ENCODE results near the gene TMEM214.

TMEM214 gene

GRCh38 chr2:27019931-27020855 lies 12.6 kb upstream of the TMEM214 start:
- ATAC-seq (replicated peaks) (no peak), DNase-seq (no peak)
- no peaks in the 10 kb centered on the region for H3K9me3 Mint-ChIP-seq
- peaks cover 12 to 14% of the 10 kb centered on the region in 2 donors for H3K36me3 Mint-ChIP-seq
- H3K27me3 Mint-ChIP-seq, result no peaks in the 10 kb centered on the region
- H3K4me1 Mint-ChIP-seq, result peaks cover 6 to 9% of the 10 kb centered on the region in 2 donors
- no peak overlapping the region for H3K27ac Mint-ChIP-seq
- H3K4me3 Mint-ChIP-seq, result no peak overlapping the region

GRCh38 chr2:27021253-27022049 lies 11.3 kb upstream of the TMEM214 start:
- no peaks in the 10 kb centered on the region for H3K9me3 Mint-ChIP-seq
- DNase-seq, result no peak
- no peak for ATAC-seq (replicated peaks)
- H3K27ac Mint-ChIP-seq, result no peak overlapping the region
- no peaks in the 10 kb centered on the region for H3K27me3 Mint-ChIP-seq
- H3K4me1 Mint-ChIP-seq, result peaks cover 2 to 9% of the 10 kb centered on the region in 2 donors
- H3K4me3 Mint-ChIP-seq, result no peak overlapping the region
- peaks cover 18 to 19% of the 10 kb centered on the region in 2 donors for H3K36me3 Mint-ChIP-seq

- Mint-ChIP-seq H3K4me3 (no peak overlapping the region), H3K4me1 (peaks cover 6 to 14% of the 10 kb centered on the region in 2 donors), H3K27me3 (no peaks in the 10 kb centered on the region), H3K9me3 (no peaks in the 10 kb centered on the region), H3K27ac (peak overlapping the region; percentile 22), H3K36me3 (peaks cover 29 to 33% of the 10 kb centered on the region in 2 donors)
- DNase-seq (no peak), ATAC-seq (replicated peaks) (no peak)
Observed at GRCh38 chr2:27023740-27024139, 9.0 kb upstream of the TMEM214 start.

DNA sequence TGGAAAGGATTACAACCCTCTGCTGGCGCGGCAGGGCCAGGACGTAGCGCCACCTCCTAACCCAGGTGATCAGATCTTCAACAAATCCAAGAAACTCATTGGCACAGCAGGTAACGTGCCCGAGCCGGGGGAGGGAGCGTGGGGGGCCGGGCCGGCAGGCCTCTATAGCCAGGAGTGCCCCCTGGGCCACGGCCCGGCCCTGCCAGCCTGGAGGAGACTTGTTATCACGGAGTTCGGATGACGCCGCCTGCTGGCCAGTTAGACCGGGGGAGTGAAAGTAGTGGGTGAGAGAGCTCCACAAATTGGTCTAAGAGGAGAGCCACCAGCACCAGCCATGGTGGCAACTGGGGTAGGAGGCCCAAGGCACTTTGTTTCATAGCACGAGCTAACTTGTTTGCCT lies 8.6 kb upstream of the TMEM214 start:
- Mint-ChIP-seq H3K4me1 (peaks cover 7 to 17% of the 10 kb centered on the region in 2 donors), H3K9me3 (no peaks in the 10 kb centered on the region), H3K27me3 (no peaks in the 10 kb centered on the region), H3K27ac (no peak overlapping the region), H3K4me3 (no peak overlapping the region), H3K36me3 (peaks cover 33 to 38% of the 10 kb centered on the region in 2 donors)
- ATAC-seq (replicated peaks) (no peak), DNase-seq (no peak)

DNA sequence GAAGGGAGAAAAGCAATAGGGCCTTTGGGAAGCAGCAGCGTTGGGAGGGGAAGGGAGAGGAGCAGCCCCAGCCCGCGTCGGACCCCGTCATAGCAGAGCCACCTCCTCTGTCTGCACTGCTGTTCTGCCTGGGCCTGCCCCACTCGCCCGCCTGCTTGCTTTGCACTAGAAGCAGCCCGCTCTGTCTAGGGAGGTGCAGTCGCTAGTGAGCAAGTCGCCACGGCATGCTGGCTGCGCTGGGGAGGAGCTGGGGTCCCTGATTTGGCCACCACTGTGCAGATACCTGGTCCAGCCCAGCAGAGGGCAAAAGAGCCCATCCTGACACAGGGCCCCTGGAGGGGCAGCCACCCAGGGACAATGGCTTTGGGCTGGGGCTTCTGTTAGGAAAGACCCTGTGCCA lies 8.0 kb upstream of the TMEM214 start:
- ATAC-seq (replicated peaks), result peak in 1 of 2 donors; percentile 36
- Mint-ChIP-seq H3K4me1 (peaks cover 11 to 23% of the 10 kb centered on the region in 2 donors), H3K36me3 (peaks cover 33 to 44% of the 10 kb centered on the region in 2 donors), H3K4me3 (no peak overlapping the region), H3K27ac (no peak overlapping the region), H3K27me3 (no peaks in the 10 kb centered on the region), H3K9me3 (no peaks in the 10 kb centered on the region)
- no peak for DNase-seq

DNA sequence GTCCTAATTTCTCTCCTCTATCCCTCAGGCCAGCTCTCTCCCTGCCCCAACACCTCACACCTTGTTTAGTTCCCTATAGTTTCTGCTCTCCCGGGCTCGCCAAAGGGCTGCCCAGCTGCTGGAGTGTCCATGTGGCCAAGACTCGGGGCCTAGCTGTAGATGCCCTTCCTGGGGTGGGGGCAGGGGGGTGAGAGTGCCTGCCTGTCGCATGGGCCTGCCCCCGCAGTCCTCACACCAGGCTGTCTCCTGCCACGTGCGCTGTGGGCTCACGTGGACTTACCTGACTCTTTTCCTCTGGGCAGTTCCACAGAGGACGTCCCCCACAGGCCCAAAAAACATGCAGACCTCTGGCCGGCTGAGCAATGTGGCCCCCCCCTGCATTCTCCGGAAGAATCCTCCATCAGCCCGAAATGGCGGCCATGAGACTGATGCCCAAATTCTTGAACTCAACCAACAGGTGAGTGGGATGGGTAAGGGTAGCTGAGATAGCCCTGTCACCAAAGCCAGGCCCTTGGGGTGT lies 7.4 kb upstream of the TMEM214 start:
- Mint-ChIP-seq H3K27ac (no peak overlapping the region), H3K9me3 (no peaks in the 10 kb centered on the region), H3K27me3 (no peaks in the 10 kb centered on the region), H3K36me3 (peaks cover 33 to 46% of the 10 kb centered on the region in 2 donors), H3K4me3 (no peak overlapping the region), H3K4me1 (peaks cover 13 to 28% of the 10 kb centered on the region in 2 donors)
- no peak for DNase-seq
- ATAC-seq (replicated peaks), result no peak

DNA sequence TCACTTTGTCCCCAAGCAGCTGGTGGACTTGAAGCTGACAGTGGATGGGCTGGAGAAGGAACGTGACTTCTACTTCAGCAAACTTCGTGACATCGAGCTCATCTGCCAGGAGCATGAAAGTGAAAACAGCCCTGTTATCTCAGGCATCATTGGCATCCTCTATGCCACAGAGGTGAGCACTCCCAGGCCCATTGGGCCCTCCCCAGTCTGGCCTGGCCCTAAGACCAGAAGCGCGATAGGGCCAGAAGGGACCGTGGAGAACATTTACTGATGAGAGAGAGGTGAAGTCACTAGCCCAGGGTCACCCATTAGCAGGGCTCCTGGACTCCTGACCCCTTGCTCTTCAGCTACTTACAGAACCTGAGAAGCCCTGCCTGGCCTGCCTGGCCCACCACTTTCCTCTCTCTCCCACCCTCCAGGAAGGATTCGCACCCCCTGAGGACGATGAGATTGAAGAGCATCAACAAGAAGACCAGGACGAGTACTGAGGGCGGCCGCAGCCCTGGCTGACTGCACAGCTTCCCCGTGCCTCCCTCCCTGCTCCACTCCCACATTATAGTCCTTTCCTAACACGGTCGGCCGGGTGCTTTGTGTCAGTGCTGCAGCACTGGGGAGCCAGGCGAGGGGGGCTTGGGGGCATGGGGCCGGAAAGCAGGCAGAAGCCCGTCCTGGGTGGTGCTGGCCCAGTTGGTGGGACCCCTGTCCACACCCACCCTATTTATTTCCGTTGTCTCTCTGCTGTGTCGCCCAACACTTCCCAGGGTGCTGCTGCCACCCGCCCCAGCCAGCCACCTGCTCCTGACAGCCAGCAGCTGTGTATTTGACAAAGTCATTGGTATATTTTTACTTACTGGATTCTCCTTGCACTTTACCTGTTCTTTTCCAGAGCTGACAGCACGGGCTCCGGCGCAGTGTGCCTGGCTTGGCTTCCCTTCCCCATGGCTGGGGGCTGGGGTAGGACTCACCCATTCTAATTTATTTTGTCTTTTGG lies 6.6 kb upstream of the TMEM214 start:
- no peaks in the 10 kb centered on the region for H3K9me3 Mint-ChIP-seq
- ATAC-seq (replicated peaks), result no peak
- H3K27ac Mint-ChIP-seq, result no peak overlapping the region
- peaks cover 15 to 32% of the 10 kb centered on the region in 2 donors for H3K4me1 Mint-ChIP-seq
- no peaks in the 10 kb centered on the region for H3K27me3 Mint-ChIP-seq
- peaks cover 33 to 49% of the 10 kb centered on the region in 2 donors for H3K36me3 Mint-ChIP-seq
- DNase-seq, result no peak
- no peak overlapping the region for H3K4me3 Mint-ChIP-seq

GRCh38 chr2:27027211-27027651 lies 5.5 kb upstream of the TMEM214 start:
- no peak overlapping the region for H3K27ac Mint-ChIP-seq
- H3K36me3 Mint-ChIP-seq, result peaks cover 33 to 49% of the 10 kb centered on the region in 2 donors
- H3K9me3 Mint-ChIP-seq, result no peaks in the 10 kb centered on the region
- no peak for DNase-seq
- peaks cover 20 to 41% of the 10 kb centered on the region in 2 donors for H3K4me1 Mint-ChIP-seq
- ATAC-seq (replicated peaks), result no peak
- H3K27me3 Mint-ChIP-seq, result no peaks in the 10 kb centered on the region
- no peak overlapping the region for H3K4me3 Mint-ChIP-seq

DNA sequence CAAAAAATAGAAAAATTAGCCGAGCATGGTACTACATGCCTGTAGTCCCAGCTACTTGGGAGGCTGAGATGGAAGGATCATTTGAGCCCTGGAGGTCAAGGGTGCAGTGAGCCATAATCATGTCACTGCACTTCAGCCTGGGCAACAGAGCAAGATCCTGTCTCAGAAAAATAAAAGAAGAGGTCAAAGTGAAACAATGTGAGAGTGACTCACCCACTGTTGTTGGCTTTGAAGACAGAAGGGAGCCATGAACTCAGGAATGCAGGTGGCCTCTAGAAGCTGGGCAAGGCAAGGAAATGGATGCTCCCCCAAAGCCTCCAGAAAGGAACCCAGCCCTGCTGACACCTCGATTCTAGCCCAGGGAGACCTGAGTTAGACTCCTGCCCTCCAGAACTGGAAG lies 3.7 kb upstream of the TMEM214 start:
- Mint-ChIP-seq H3K27me3 (no peaks in the 10 kb centered on the region), H3K4me1 (peaks cover 25 to 46% of the 10 kb centered on the region in 2 donors), H3K36me3 (peaks cover 29 to 44% of the 10 kb centered on the region in 2 donors), H3K9me3 (no peaks in the 10 kb centered on the region), H3K4me3 (no peak overlapping the region), H3K27ac (no peak overlapping the region)
- no peak for ATAC-seq (replicated peaks)
- DNase-seq, result no peak

DNA sequence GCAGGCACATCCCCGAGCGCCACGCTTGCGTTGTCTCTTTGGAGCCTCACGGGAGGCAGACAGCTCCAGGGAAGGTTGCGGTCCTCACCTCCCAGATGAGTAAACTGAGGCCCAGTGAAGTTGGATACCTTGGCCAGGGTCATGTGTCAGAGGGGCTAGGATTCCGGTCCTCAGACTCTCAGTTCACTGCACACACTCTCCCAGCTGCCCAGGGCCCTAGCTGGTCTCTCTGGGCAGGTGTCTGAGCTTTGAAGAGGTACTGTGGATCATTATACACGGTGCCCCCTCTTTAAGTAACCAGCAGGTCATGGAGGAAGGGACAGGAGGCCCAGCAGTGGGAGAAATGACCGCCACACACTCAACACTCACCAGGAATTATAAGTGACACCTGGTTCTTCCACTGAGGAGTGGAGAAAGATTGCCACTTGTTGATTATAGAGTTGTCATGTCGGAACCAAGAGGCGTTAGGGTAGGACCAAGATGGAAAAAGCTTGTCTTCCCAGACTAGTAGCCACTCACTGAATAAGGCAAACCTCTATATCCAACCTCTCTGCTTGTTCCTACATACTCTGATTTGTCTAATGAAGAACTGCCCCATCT lies 588 bp downstream of the TMEM214 start:
- H3K36me3 Mint-ChIP-seq, result peaks cover 42 to 61% of the 10 kb centered on the region in 2 donors
- H3K27me3 Mint-ChIP-seq, result no peaks in the 10 kb centered on the region
- H3K9me3 Mint-ChIP-seq, result no peaks in the 10 kb centered on the region
- H3K4me1 Mint-ChIP-seq, result peaks cover 28 to 58% of the 10 kb centered on the region in 2 donors
- H3K27ac Mint-ChIP-seq, result peak overlapping the region; percentile 92
- peak; percentile 5 to 14 for ATAC-seq (replicated peaks)
- DNase-seq, result no peak
- peak overlapping the region; percentile 92 to 97 for H3K4me3 Mint-ChIP-seq

GRCh38 chr2:27038012-27038411 lies 5.2 kb downstream of the TMEM214 start:
- no peaks in the 10 kb centered on the region for H3K27me3 Mint-ChIP-seq
- H3K9me3 Mint-ChIP-seq, result no peaks in the 10 kb centered on the region
- no peak overlapping the region for H3K27ac Mint-ChIP-seq
- peaks cover 41 to 69% of the 10 kb centered on the region in 2 donors for H3K4me1 Mint-ChIP-seq
- ATAC-seq (replicated peaks) (no peak), DNase-seq (no peak)
- peaks cover 65 to 79% of the 10 kb centered on the region in 2 donors for H3K36me3 Mint-ChIP-seq
- no peak overlapping the region for H3K4me3 Mint-ChIP-seq

- Mint-ChIP-seq H3K9me3 (no peaks in the 10 kb centered on the region), H3K4me3 (no peak overlapping the region), H3K36me3 (peaks cover 65 to 78% of the 10 kb centered on the region in 2 donors), H3K27ac (no peak overlapping the region), H3K27me3 (no peaks in the 10 kb centered on the region), H3K4me1 (peaks cover 40 to 63% of the 10 kb centered on the region in 2 donors)
- ATAC-seq (replicated peaks) (no peak), DNase-seq (no peak)
Observed at GRCh38 chr2:27038631-27039339, 6.0 kb downstream of the TMEM214 start.

All from stimulated activated naive B cell treated with anti-CD40 and anti-IgM and Interleukin-4, amounts not matched to agents 10 μg/mL and 1 μg/mL and 100 μg/mL, for 72 hours (primary cell).